A673 (cell line): Measurements from ENCODE around the gene TAF10. TPM values are rescaled to one million over a fixed set of nuclear protein-coding genes. Genes with fewer than 3 reads are reported as not detected.

ENCODE experiments used
- BruUV-seq: library from RNA; stranded (reverse); fragments of 400-500 nt; replicated peaks from 2 replicates; lab custom pipeline; 2021; lab: Mats Ljungman, UMichigan
- CTCF ChIA-PET: fragments of 300-600 bp; sonication (Branson Sonifier 250); formaldehyde crosslinking; loops from one replicate; lab custom pipeline; 2022; ENCODE audit warnings: antibody characterized with exemption; lab: Charles Lee
- POLR2A ChIA-PET: fragments of 300-600 bp; sonication (Branson Sonifier 250); formaldehyde crosslinking; loops from one replicate; lab custom pipeline; 2022; ENCODE audit warnings: antibody characterized with exemption; ENCODE audit not compliant: low non-redundant PET; lab: Charles Lee
- DNase-seq: peaks from one replicate; pipeline ENCODE4 v3.0.0-alpha.2; 2015; ENCODE audit warnings: low spot score
- H3K27ac ChIP-seq: fragments of 200-600 bp; sonication (generic); 2 replicates; pipeline ENCODE4 v1.5.1; 2016; ENCODE audit warnings: mixed run types, low read depth, mild to moderate bottlenecking, mixed read lengths, antibody characterized with exemption, low read length; ENCODE audit not compliant: poor library complexity, severe bottlenecking
- H3K27me3 ChIP-seq: fragments of 200-600 bp; sonication (generic); replicated peaks from 2 replicates; pipeline ENCODE4 v1.6.1; 2017; ENCODE audit warnings: mixed run types, low read depth, mild to moderate bottlenecking, mixed read lengths, antibody characterized with exemption, low read length; ENCODE audit not compliant: insufficient read depth, poor library complexity
- H3K36me3 ChIP-seq: fragments of 200-600 bp; sonication (generic); 2 replicates; pipeline ENCODE4 v1.6.1; 2016; ENCODE audit warnings: mixed run types, mild to moderate bottlenecking, mixed read lengths, antibody characterized with exemption, low read length; ENCODE audit not compliant: insufficient read depth, poor library complexity, severe bottlenecking
- H3K4me1 ChIP-seq: fragments of 200-600 bp; sonication (generic); 2 replicates; pipeline ENCODE4 v1.6.1; 2017; ENCODE audit warnings: mixed run types, mild to moderate bottlenecking, mixed read lengths, antibody characterized with exemption, low read length; ENCODE audit not compliant: insufficient read depth, poor library complexity, severe bottlenecking
- H3K4me3 ChIP-seq: fragments of 200-600 bp; sonication (generic); 2 replicates; pipeline ENCODE4 v1.5.1; 2016; ENCODE audit warnings: low read depth, mixed run types, mild to moderate bottlenecking, mixed read lengths, low read length; ENCODE audit not compliant: poor library complexity, severe bottlenecking
- H3K9me3 ChIP-seq: fragments of 200-600 bp; sonication (generic); 2 replicates; pipeline ENCODE4 v1.6.1; 2016; ENCODE audit warnings: mixed run types, low read depth, mild to moderate bottlenecking, mixed read lengths, antibody characterized with exemption, low read length; ENCODE audit not compliant: poor library complexity, severe bottlenecking
- EZH2 ChIP-seq: fragments of 200-600 bp; sonication (generic); IDR thresholded peaks from 2 replicates; pipeline ENCODE4 v1.6.1; 2017; ENCODE audit warnings: borderline replicate concordance, low read depth, mild to moderate bottlenecking, mixed read lengths, antibody characterized with exemption, low read length; ENCODE audit not compliant: poor library complexity, severe bottlenecking
- intact Hi-C: fragments of 100-400 bp; cut with micrococcal nuclease; formaldehyde crosslinking; loops from one replicate; pipeline ENCODE4 v1.10.0; 2022; ENCODE audit not compliant: unreplicated experiment
- total RNA-seq: library from RNA; stranded (reverse); gene quantifications from 2 replicates; pipeline ENCODE4 v1.2.3, GENCODE V29; 2021
- TF ChIP-seq, protein P1 (sequence below): fragments of 300-800, 200-600 bp; sonication (generic); conservative IDR thresholded peaks from 2 replicates; pipeline ENCODE4 v1.5.1; 2017; ENCODE audit warnings: low read depth, mild to moderate bottlenecking, antibody characterized with exemption, low read length, moderate library complexity, mixed read lengths

The TAF10 gene
- total RNA-seq, 1 experiment from 2014 or later, result 112 TPM

DNA sequence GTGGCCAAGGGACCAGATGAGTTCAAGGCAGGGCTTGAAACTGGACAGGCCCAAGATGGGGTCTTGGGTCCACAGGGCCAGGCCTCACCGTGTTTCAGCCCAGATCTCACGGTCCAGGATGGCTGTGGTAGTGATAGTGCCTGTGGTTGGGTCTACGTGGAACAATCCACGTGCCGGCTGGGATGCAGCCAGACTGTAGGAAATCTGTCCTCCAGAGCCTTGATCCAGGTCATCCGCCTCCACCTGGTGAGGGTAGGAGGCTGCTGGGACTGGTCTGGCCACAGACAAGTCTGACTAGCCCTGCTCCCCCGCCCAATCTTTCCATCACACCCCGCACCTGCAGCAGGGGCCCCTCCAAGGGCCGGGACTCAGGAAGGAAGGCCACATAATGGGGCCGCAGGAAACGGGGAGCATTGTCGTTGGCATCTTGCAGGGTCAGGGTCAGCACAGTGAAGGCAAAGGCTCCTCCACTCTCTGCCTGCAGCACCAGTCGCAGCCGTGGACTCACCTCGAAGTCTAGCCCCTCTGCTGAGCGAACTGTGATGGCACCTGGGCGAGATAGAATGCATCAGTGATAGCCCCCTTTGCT, 13.9 kb upstream of the TAF10 start:
- no TSS peak for BruUV-seq
- TF ChIP-seq, protein P1, sequence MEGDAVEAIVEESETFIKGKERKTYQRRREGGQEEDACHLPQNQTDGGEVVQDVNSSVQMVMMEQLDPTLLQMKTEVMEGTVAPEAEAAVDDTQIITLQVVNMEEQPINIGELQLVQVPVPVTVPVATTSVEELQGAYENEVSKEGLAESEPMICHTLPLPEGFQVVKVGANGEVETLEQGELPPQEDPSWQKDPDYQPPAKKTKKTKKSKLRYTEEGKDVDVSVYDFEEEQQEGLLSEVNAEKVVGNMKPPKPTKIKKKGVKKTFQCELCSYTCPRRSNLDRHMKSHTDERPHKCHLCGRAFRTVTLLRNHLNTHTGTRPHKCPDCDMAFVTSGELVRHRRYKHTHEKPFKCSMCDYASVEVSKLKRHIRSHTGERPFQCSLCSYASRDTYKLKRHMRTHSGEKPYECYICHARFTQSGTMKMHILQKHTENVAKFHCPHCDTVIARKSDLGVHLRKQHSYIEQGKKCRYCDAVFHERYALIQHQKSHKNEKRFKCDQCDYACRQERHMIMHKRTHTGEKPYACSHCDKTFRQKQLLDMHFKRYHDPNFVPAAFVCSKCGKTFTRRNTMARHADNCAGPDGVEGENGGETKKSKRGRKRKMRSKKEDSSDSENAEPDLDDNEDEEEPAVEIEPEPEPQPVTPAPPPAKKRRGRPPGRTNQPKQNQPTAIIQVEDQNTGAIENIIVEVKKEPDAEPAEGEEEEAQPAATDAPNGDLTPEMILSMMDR, result no peak
- TF ChIP-seq EZH2, result no peak
- ChIA-PET CTCF (no interaction called here), POLR2A (no interaction called here)
- Histone ChIP-seq H3K4me3 (no peak overlapping the region), H3K4me1 (no peaks in the 10 kb centered on the region), H3K9me3 (no peaks in the 10 kb centered on the region), H3K36me3 (no peaks in the 10 kb centered on the region), H3K27me3 (no peaks in the 10 kb centered on the region), H3K27ac (no peak overlapping the region)
- DNase-seq, result no peak
- intact Hi-C loops, result no loop called here

DNA sequence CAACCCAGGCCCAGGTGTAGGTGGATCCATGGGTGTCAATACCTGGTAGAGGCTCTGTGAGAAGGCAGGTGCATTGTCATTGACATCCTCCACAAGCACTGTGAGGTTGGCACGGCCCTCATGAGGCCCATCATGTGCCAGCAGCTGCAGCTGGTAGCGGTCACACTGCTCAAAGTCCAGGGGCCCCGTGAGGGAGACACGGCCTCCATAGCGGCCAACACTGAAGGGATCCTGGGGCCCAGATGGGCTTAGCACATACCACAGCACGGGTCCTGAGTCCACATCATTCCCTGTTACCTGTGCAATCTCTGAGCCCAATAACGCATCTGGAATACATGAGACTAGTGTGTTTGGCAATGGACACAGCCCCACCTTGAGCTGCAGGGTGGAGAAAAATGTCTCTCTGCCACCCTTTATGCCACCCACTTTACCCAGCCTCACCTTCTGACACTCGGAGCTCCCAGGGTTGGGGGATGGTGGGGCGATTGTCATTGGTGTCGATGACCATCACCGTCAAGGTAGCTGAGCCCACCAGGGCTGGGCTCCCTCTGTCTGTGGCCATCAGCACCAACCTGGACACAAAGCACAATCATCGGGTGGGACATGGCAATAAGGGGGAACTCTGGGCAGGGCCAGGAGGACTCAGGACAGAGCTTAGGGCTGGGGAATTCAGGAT, 13.3 kb upstream of the TAF10 start:
- no TSS peak for BruUV-seq
- no peak for DNase-seq
- Histone ChIP-seq H3K27ac (no peak overlapping the region), H3K4me1 (no peaks in the 10 kb centered on the region), H3K27me3 (no peaks in the 10 kb centered on the region), H3K9me3 (no peaks in the 10 kb centered on the region), H3K36me3 (no peaks in the 10 kb centered on the region), H3K4me3 (no peak overlapping the region)
- POLR2A ChIA-PET, result no interaction called here
- intact Hi-C loops, result no loop called here
- no peak for TF ChIP-seq EZH2
- TF ChIP-seq, protein P1, result no peak
- CTCF ChIA-PET, result no interaction called here

DNA sequence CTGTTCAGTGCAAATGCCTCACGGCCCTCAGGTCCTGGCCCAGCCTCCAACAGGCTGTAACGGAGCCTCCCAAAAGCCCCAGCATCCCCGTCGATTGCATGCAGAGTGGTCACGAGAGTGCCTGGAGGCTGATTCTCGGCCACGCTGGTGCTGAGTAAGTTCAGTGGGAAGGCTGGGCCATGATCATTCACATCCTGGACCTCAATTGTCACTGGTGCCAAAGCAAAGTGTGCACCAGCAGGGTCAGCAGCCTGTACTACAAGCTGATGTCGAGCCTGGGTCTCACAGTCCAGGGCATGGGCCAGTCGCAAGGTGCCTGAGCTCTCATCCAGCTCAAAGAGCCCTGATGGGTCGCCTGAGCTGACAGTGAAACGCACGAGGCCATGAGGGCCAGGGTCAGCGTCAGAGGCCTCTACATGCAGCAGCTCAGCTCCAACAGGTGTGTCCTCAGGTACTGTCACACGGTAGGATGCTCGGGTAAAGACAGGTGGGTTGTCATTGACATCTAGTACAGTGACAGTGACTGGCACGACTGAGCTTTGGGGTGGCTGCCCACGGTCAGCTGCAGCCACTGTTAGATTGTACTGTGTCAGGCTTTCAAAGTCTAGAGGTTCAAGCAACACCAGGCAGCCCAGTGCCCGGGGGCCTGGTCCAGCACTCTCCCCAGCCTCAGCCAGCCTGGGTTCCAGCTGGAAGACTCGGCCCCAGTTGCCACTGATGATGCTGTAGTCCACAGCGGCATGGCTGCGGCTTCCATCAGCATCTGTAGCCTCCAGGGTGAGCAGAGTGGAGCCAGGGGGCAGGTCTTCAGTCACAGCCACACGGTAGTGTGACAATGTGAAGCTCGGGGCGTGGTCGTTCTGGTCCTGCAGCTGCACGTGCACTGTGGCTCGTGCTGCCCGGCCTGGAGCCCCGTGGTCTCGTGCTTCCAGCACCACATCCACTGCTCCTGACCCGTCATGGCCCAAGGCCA, 11.7 kb upstream of the TAF10 start:
- intact Hi-C loops, result no loop called here
- BruUV-seq, result no TSS peak
- ChIA-PET CTCF (no interaction called here), POLR2A (no interaction called here)
- Histone ChIP-seq H3K27ac (no peak overlapping the region), H3K27me3 (no peaks in the 10 kb centered on the region), H3K9me3 (no peaks in the 10 kb centered on the region), H3K36me3 (no peaks in the 10 kb centered on the region), H3K4me1 (peaks cover 4% of the 10 kb centered on the region), H3K4me3 (no peak overlapping the region)
- DNase-seq, result no peak
- no peak for TF ChIP-seq EZH2
- TF ChIP-seq, protein P1, result no peak
